Panc1 (cell line): ENCODE measurements around the gene IGSF23. TPM values are rescaled to one million over a fixed set of nuclear protein-coding genes. Genes with fewer than 3 reads are reported as not detected.

ENCODE experiments used
- ATAC-seq: fragments of 200-7000 bp; cut with Tn5 transposase; 2 replicates; pipeline ENCODE4 v1.9.1; 2020; ENCODE audit warnings: mild to moderate bottlenecking, moderate library complexity
- BruUV-seq: library from RNA; stranded (reverse); fragments of 400-500 nt; replicated peaks from 2 replicates; lab custom pipeline; 2021; lab: Mats Ljungman, UMichigan
- CTCF ChIA-PET: fragments of 300-600 bp; sonication (Branson Sonifier 250); formaldehyde crosslinking; loops from one replicate; lab custom pipeline; 2022; ENCODE audit warnings: antibody characterized with exemption; lab: Charles Lee
- POLR2A ChIA-PET: fragments of 300-600 bp; sonication (Branson Sonifier 250); formaldehyde crosslinking; loops from one replicate; lab custom pipeline; 2022; ENCODE audit warnings: antibody characterized with exemption; lab: Charles Lee
- DNase-seq: peaks from one replicate; pipeline ENCODE4 v3.0.0-alpha.2; 2010; ENCODE audit warnings: low read depth, low spot score
- H3K27ac ChIP-seq: 2 replicates; pipeline ENCODE4 v1.5.1; 2011; ENCODE audit warnings: mild to moderate bottlenecking, low read length, inconsistent platforms
- H3K27me3 ChIP-seq: fragments of 200-500 bp; sonication (Bioruptor generic); 2 replicates; pipeline ENCODE4 v1.6.0; 2014; ENCODE audit warnings: low read length, inconsistent platforms; ENCODE audit not compliant: control insufficient read depth, insufficient read depth
- H3K36me3 ChIP-seq: fragments of 200-500 bp; sonication (Bioruptor generic); 2 replicates; pipeline ENCODE4 v1.5.1; 2014; ENCODE audit warnings: inconsistent platforms, mild to moderate bottlenecking, low read length, moderate library complexity; ENCODE audit not compliant: control insufficient read depth, insufficient read depth
- H3K4me1 ChIP-seq: 2 replicates; pipeline ENCODE4 v1.5.1; 2011; ENCODE audit warnings: inconsistent platforms, mild to moderate bottlenecking, low read length, moderate library complexity; ENCODE audit not compliant: control insufficient read depth, insufficient read depth
- H3K4me3 ChIP-seq, 2 experiments: 2 replicates each; pipeline ENCODE4 v1.5.1; 2011 to 2012; ENCODE audit warnings: low read depth in 2 of 2, low read length in 2 of 2, mild to moderate bottlenecking in 2 of 2, inconsistent platforms in 1 of 2, moderate library complexity in 1 of 2
- H3K9me3 ChIP-seq: fragments of 200-500 bp; sonication (Bioruptor generic); 2 replicates; pipeline ENCODE4 v1.5.1; 2014; ENCODE audit warnings: low read depth, mild to moderate bottlenecking, inconsistent platforms, low read length, moderate library complexity; ENCODE audit not compliant: control insufficient read depth, insufficient read depth
- SIN3A ChIP-seq: IDR thresholded peaks from 2 replicates; pipeline ENCODE4 v1.6.1; 2012; ENCODE audit warnings: low read depth, mild to moderate bottlenecking, low read length, moderate library complexity, borderline replicate concordance; ENCODE audit not compliant: insufficient read depth
- TCF7L2 ChIP-seq: IDR thresholded peaks from 2 replicates; pipeline ENCODE4 v1.6.1; 2011; ENCODE audit warnings: mild to moderate bottlenecking, low read depth, low read length, inconsistent platforms
- in situ Hi-C: cut with HindIII; loops from 2 replicates; pipeline ENCODE4 v1.10.0; 2016; ENCODE audit warnings: low sequenced_read_pairs, low pct_unique_long_range_greater_than_20kb
- intact Hi-C: fragments of 100-400 bp; cut with micrococcal nuclease; formaldehyde crosslinking; loops from one replicate; pipeline ENCODE4 v1.10.0; 2022; ENCODE audit not compliant: unreplicated experiment
- total RNA-seq: library from RNA; stranded (reverse); gene quantifications from one replicate; pipeline ENCODE4 v1.2.1, GENCODE V29; 2021; ENCODE audit not compliant: unreplicated experiment
- TF ChIP-seq, protein P1 (sequence below), 2 experiments: IDR thresholded peaks; 2 replicates each; pipeline ENCODE4 v1.6.1; 2011 to 2012; ENCODE audit warnings: low read depth in 2 of 2, control low read depth in 1 of 2, low read length in 1 of 2, mild to moderate bottlenecking in 1 of 2, moderate library complexity in 1 of 2; ENCODE audit not compliant: insufficient read depth in 1 of 2
- TF ChIP-seq, protein P2 (sequence below): fragments of 450-650 bp; IDR thresholded peaks from 2 replicates; pipeline ENCODE4 v1.5.1; 2017; ENCODE audit warnings: mild to moderate bottlenecking

IGSF23 gene
- total RNA-seq, 1 experiment from 2014 or later = not detected

DNA sequence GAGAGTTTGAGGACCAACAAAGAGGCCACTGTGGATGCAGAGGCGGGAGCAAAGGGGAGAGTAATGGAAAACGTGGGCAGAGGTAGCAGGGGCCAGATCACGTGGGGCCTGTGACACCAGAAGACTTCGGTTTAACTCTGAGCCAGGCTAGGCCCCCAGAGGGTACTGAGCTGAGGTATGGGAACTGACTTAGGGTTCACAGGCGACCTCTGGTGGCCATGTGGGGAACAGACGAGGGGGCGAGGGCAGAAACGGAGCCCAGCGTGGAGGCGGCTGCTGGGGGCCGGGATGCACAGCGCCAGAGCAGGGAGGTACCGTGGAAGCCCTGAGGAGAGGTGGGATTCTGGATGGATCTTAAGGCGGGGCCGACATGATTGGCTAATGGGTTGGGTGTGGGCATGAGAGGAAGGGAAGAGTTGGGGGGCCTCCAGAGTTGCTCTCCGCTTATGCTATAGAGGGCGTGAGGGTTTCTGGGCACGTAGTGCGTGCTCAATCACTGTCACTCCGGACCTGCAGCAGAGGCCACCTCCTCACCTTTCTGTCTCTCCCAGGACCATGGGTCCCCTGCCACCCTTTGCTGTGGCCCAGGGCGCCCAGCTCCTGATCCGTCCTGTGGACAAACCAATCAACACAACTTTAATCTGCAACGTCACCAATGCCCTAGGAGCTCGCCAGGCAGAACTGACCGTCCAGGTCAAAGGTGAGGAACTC, 44.0 kb downstream of the IGSF23 start:
- H3K9me3 ChIP-seq = no peaks in the 10 kb centered on the region
- POLR2A ChIA-PET = no interaction called here
- BruUV-seq = no TSS peak
- H3K27ac ChIP-seq = no peak overlapping the region
- in situ Hi-C loops = no loop called here
- no peaks in the 10 kb centered on the region for H3K27me3 ChIP-seq
- no peak for DNase-seq
- H3K4me3 ChIP-seq = no peak overlapping the region
- H3K36me3 ChIP-seq = no peaks in the 10 kb centered on the region
- CTCF ChIA-PET = interaction anchor here (0.5 to 1.6 kb wide), 3 partner anchors 75 to 118 kb away, joined by 3 to 6 read pairs (median 3); no protein-coding TSS in a partner anchor
- intact Hi-C loops = loop anchor here (5.0 kb wide), 1 partner anchor 80 kb away; no protein-coding TSS in a partner anchor
- no peaks in the 10 kb centered on the region for H3K4me1 ChIP-seq
- peak; percentile 64 for ATAC-seq
- TF ChIP-seq, protein P1, sequence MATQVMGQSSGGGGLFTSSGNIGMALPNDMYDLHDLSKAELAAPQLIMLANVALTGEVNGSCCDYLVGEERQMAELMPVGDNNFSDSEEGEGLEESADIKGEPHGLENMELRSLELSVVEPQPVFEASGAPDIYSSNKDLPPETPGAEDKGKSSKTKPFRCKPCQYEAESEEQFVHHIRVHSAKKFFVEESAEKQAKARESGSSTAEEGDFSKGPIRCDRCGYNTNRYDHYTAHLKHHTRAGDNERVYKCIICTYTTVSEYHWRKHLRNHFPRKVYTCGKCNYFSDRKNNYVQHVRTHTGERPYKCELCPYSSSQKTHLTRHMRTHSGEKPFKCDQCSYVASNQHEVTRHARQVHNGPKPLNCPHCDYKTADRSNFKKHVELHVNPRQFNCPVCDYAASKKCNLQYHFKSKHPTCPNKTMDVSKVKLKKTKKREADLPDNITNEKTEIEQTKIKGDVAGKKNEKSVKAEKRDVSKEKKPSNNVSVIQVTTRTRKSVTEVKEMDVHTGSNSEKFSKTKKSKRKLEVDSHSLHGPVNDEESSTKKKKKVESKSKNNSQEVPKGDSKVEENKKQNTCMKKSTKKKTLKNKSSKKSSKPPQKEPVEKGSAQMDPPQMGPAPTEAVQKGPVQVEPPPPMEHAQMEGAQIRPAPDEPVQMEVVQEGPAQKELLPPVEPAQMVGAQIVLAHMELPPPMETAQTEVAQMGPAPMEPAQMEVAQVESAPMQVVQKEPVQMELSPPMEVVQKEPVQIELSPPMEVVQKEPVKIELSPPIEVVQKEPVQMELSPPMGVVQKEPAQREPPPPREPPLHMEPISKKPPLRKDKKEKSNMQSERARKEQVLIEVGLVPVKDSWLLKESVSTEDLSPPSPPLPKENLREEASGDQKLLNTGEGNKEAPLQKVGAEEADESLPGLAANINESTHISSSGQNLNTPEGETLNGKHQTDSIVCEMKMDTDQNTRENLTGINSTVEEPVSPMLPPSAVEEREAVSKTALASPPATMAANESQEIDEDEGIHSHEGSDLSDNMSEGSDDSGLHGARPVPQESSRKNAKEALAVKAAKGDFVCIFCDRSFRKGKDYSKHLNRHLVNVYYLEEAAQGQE (IDR thresholded peaks at IDR 0.05; ENCODE audit: insufficient read depth in 1 of 2, low read depth in 2 of 2, low read length in 1 of 2) = no peak
- TF ChIP-seq TCF7L2 (no peak), SIN3A (no peak)
- TF ChIP-seq, protein P2, sequence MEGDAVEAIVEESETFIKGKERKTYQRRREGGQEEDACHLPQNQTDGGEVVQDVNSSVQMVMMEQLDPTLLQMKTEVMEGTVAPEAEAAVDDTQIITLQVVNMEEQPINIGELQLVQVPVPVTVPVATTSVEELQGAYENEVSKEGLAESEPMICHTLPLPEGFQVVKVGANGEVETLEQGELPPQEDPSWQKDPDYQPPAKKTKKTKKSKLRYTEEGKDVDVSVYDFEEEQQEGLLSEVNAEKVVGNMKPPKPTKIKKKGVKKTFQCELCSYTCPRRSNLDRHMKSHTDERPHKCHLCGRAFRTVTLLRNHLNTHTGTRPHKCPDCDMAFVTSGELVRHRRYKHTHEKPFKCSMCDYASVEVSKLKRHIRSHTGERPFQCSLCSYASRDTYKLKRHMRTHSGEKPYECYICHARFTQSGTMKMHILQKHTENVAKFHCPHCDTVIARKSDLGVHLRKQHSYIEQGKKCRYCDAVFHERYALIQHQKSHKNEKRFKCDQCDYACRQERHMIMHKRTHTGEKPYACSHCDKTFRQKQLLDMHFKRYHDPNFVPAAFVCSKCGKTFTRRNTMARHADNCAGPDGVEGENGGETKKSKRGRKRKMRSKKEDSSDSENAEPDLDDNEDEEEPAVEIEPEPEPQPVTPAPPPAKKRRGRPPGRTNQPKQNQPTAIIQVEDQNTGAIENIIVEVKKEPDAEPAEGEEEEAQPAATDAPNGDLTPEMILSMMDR = peak; percentile 86

DNA sequence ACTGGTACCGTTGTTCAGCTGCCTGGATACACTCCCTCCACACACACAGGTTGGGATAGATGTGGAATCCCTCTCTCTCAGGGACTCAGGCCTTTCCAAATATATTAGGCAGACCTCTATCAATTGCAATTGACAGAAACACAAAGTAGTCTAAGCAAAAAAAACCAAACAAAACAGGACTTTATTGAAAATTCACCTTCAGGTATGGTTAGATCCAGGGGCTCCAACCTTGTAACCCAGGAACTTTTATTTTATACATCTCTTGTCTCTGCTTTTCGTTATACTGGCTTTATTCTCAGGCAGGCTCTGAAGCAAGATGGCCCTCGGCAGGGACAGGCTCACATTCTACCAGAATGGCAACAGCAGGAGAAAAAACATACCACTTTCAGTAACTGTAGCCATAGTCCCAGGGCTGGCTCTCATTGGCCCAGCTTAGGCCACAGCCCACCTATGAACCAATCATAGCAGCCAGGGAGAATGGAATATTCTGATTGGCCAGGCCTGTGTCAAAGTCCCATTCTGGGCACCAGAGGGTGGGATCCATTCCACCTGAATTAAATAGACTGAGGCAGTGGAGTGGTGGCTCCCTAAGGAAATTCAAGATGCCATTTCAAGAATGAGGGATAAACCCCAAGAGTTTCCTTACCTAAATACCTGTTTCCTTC, 44.8 kb downstream of the IGSF23 start:
- no peak for TF ChIP-seq TCF7L2
- TF ChIP-seq, protein P1 (IDR thresholded peaks at IDR 0.05; ENCODE audit: insufficient read depth in 1 of 2, low read depth in 2 of 2, low read length in 1 of 2) = no peak
- no peak for TF ChIP-seq SIN3A
- TF ChIP-seq, protein P2 = no peak
- H3K4me3 ChIP-seq = no peak overlapping the region
- H3K36me3 ChIP-seq = no peaks in the 10 kb centered on the region
- H3K4me1 ChIP-seq = no peaks in the 10 kb centered on the region
- DNase-seq (no peak), ATAC-seq (no peak)
- BruUV-seq = no TSS peak
- no peaks in the 10 kb centered on the region for H3K9me3 ChIP-seq
- POLR2A ChIA-PET = no interaction called here
- CTCF ChIA-PET = interaction anchor here (1.6 kb wide), 1 partner anchor 87 kb away, joined by 6 read pairs; no protein-coding TSS in a partner anchor
- H3K27ac ChIP-seq = no peak overlapping the region
- H3K27me3 ChIP-seq = no peaks in the 10 kb centered on the region
- intact Hi-C loops (loop anchor here (5.0 kb wide), 1 partner anchor 81 kb away; no protein-coding TSS in a partner anchor), in situ Hi-C loops (no loop called here)
